ENCODE results near the gene MAN1B1.

The MAN1B1 gene

DNA sequence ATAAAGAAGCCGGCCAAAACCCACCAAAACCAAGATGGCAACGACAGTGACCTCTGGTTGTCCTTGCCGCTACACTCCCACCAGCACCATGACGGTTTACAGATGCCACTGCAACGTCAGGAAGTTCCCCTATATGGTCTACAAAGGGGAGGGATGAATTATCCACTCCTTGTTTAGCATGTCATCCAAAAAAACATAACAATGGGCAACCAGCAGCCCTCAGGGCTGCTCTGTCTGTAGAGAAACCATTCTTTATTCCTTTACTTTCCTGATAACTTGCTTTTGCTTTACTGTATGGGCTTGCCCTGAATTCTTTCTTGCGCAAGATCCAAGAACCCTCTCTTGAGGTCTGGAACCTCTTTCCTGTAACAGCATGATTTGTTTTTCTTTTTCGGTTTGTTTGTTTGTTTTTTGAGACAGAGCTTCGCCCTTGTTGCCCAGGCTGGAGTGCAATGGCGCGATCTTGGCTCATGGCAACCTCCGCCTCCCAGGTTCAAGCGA, 11.5 kb upstream of the MAN1B1 start:
- FAIRE-seq = no peak
- DNase-seq (ENCODE audit: insufficient read length, low spot score) = no peak
- TF ChIP-seq PAX5 (IDR thresholded peaks at IDR 0.05; ENCODE audit: insufficient read depth, low read length, severe bottlenecking) = no peak
- no peak for TF ChIP-seq POU2F2 (IDR thresholded peaks at IDR 0.05; ENCODE audit: low read depth, low read length)
- no peak for TF ChIP-seq POLR2AphosphoS5 (IDR thresholded peaks at IDR 0.05; ENCODE audit: low read depth, low read length)
- TF ChIP-seq POLR2A (IDR thresholded peaks at IDR 0.05; ENCODE audit: low read depth, low read length) = no peak
- TF ChIP-seq TAF1 (IDR thresholded peaks at IDR 0.05; ENCODE audit: low read depth, low read length) = no peak
- no peak for TF ChIP-seq SPI1 (IDR thresholded peaks at IDR 0.05; ENCODE audit: low read depth, low read length)

- no peak for FAIRE-seq
- TF ChIP-seq SPI1 (IDR thresholded peaks at IDR 0.05; ENCODE audit: low read depth, low read length) (no peak), POLR2AphosphoS5 (IDR thresholded peaks at IDR 0.05; ENCODE audit: low read depth, low read length) (no peak), POU2F2 (IDR thresholded peaks at IDR 0.05; ENCODE audit: low read depth, low read length) (no peak), TAF1 (IDR thresholded peaks at IDR 0.05; ENCODE audit: low read depth, low read length) (no peak), POLR2A (IDR thresholded peaks at IDR 0.05; ENCODE audit: low read depth, low read length) (no peak), PAX5 (IDR thresholded peaks at IDR 0.05; ENCODE audit: insufficient read depth, low read length, severe bottlenecking) (no peak)
- DNase-seq (ENCODE audit: insufficient read length, low spot score) = no peak
These were observed 10.2 kb upstream of the MAN1B1 start for GRCh38 chr9:137076636-137077009.

- DNase-seq (ENCODE audit: insufficient read length, low spot score) = peak; percentile 69
- FAIRE-seq = peak; percentile 86
These were observed 9.6 kb upstream of the MAN1B1 start, which contains the start of gene UAP1L1 for GRCh38 chr9:137077010-137077747. TSS of gene UAP1L1 (plus strand) at chr9:137077517. CDS start at chr9:137077533, 16 bp downstream.

GRCh38 chr9:137077758-137078693, 8.8 kb upstream of the MAN1B1 start:
- FAIRE-seq (peak; percentile 85), DNase-seq (ENCODE audit: insufficient read length, low spot score) (no peak)

More at GRCh38 chr9:137077010-137077747, 9.6 kb upstream of the MAN1B1 start, which contains the start of gene UAP1L1:
- TF ChIP-seq TAF1 (IDR thresholded peaks at IDR 0.05; ENCODE audit: low read depth, low read length) (no peak), POLR2AphosphoS5 (IDR thresholded peaks at IDR 0.05; ENCODE audit: low read depth, low read length) (no peak), SPI1 (IDR thresholded peaks at IDR 0.05; ENCODE audit: low read depth, low read length) (no peak), POU2F2 (IDR thresholded peaks at IDR 0.05; ENCODE audit: low read depth, low read length) (no peak), PAX5 (IDR thresholded peaks at IDR 0.05; ENCODE audit: insufficient read depth, low read length, severe bottlenecking) (no peak), POLR2A (IDR thresholded peaks at IDR 0.05; ENCODE audit: low read depth, low read length) (no peak)

GRCh38 chr9:137078701-137079400, 7.9 kb upstream of the MAN1B1 start:
- no peak for DNase-seq (ENCODE audit: insufficient read length, low spot score)
- FAIRE-seq = no peak

More at GRCh38 chr9:137077758-137078693, 8.8 kb upstream of the MAN1B1 start:
- TF ChIP-seq TAF1 (IDR thresholded peaks at IDR 0.05; ENCODE audit: low read depth, low read length) (no peak), SPI1 (IDR thresholded peaks at IDR 0.05; ENCODE audit: low read depth, low read length) (no peak), POU2F2 (IDR thresholded peaks at IDR 0.05; ENCODE audit: low read depth, low read length) (no peak), PAX5 (IDR thresholded peaks at IDR 0.05; ENCODE audit: insufficient read depth, low read length, severe bottlenecking) (no peak)

DNA sequence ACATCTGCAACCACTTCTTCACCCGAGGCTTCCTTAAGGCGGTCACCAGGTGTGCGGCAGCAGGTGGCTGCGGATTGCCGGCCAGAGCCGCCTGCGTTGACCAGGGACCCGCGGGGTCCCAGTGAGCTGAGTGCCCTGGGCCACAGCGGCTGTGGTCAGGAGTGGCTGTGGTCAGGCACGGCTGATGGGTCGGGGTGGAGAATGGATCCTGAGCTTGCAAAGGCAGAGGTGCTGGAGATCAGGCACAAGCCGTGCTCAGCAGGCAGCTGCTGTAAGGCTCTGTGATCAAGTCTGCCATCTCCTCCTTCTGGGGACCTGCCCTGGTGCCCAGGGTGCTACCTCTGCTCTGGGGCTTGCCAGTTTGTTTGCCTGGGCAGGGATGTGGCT, 7.4 kb upstream of the MAN1B1 start:
- TF ChIP-seq PAX5 (IDR thresholded peaks at IDR 0.05; ENCODE audit: insufficient read depth, low read length, severe bottlenecking) = no peak
- no peak for TF ChIP-seq POLR2A (IDR thresholded peaks at IDR 0.05; ENCODE audit: low read depth, low read length)
- TF ChIP-seq POU2F2 (IDR thresholded peaks at IDR 0.05; ENCODE audit: low read depth, low read length) = no peak
- no peak for TF ChIP-seq SPI1 (IDR thresholded peaks at IDR 0.05; ENCODE audit: low read depth, low read length)
- no peak for TF ChIP-seq TAF1 (IDR thresholded peaks at IDR 0.05; ENCODE audit: low read depth, low read length)
- TF ChIP-seq POLR2AphosphoS5 (IDR thresholded peaks at IDR 0.05; ENCODE audit: low read depth, low read length) = no peak
- DNase-seq (ENCODE audit: insufficient read length, low spot score) = no peak
- no peak for FAIRE-seq

More at GRCh38 chr9:137078701-137079400, 7.9 kb upstream of the MAN1B1 start:
- TF ChIP-seq TAF1 (IDR thresholded peaks at IDR 0.05; ENCODE audit: low read depth, low read length) = no peak
- TF ChIP-seq POLR2A (IDR thresholded peaks at IDR 0.05; ENCODE audit: low read depth, low read length) = no peak
- no peak for TF ChIP-seq POU2F2 (IDR thresholded peaks at IDR 0.05; ENCODE audit: low read depth, low read length)
- TF ChIP-seq POLR2AphosphoS5 (IDR thresholded peaks at IDR 0.05; ENCODE audit: low read depth, low read length) = no peak
- no peak for TF ChIP-seq SPI1 (IDR thresholded peaks at IDR 0.05; ENCODE audit: low read depth, low read length)
- no peak for TF ChIP-seq PAX5 (IDR thresholded peaks at IDR 0.05; ENCODE audit: insufficient read depth, low read length, severe bottlenecking)

DNA sequence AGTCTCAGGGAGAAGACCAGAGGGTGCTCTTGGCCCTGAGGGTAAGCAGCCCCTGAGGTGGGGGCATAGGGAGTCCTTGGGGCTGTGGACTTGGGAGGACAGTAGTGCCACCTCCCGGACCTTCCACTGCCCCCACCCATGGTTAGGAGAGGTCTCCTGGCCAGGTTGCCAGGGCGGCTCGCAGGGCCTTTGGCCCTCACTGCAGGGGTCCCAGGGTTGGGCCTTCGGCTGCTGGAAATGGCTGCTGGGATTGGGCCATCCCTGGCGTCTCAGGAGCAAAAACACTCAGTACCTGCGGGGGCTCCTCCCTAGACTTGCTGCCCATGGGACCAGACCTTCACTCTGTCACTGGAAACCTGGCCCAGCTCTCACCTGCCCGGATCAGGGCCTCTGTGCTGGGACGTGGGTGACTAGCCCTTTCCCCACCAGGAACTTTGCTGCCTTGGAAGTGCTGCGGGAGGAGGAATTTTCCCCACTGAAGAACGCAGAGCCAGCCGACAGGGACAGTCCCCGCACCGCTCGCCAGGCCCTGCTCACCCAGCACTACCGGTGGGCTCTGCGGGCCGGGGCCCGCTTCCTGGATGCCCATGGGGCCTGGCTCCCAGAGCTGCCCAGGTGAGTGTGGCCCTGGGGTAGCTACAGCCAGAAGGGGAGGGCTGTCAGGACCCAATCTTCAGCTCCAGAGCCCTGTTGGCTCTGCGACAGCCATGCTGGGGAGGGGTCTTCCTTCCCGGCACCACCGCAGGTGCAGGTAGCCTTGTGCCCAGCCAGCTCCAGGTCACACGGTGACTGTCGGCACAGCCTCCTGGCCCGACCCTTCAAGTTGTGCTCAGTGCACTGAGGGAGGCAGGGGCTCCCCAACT, 6.3 kb upstream of the MAN1B1 start:
- FAIRE-seq (no peak), DNase-seq (ENCODE audit: insufficient read length, low spot score) (no peak)
- TF ChIP-seq POU2F2 (IDR thresholded peaks at IDR 0.05; ENCODE audit: low read depth, low read length) = no peak
- no peak for TF ChIP-seq PAX5 (IDR thresholded peaks at IDR 0.05; ENCODE audit: insufficient read depth, low read length, severe bottlenecking)
- TF ChIP-seq TAF1 (IDR thresholded peaks at IDR 0.05; ENCODE audit: low read depth, low read length) = no peak

All from GM12891 (cell line).